ENCODE results near the gene RMND5B. TPM values are rescaled to one million over a fixed set of nuclear protein-coding genes. Genes with fewer than 3 reads are reported as not detected.
"Not testable (repeated sequence)": the region's sequence is repeated elsewhere in the genome, so short reads cannot be mapped to it uniquely, and the experiment has no call there.

The RMND5B gene
- total and polyA plus RNA-seq, 2 donors (not counting 1 experiment from before 2014, with no cell fraction given), result 46.1 to 52.7 TPM

DNA sequence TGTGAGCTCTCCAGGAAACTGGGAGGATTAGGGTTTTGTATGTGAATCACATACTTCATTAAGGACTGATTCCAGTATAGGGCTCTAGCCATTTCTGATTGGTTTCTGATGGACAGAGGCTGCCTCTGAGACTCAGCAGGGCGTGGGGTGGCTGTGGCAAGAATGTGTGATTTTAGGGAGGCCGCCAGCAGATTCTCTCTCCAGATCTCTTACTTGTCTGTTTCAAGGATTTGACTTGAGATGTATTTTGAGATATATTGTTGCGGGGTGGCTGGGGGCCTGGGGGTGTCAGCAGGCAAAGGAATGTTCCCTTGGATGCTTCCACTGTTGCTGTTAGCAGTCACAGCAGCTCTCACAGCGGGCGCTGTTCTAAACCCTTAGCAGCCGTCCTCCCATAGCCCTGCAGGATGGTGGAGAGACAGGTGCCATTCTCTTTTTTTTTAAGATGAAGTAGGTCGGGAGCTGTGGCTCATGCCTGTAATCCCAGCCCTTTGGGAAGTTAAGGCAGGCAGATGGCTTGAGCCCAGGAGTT, 65.5 kb downstream of the RMND5B start:
- Histone ChIP-seq H3K4me3 (ENCODE audit: control extremely low read depth in 1 of 5, extremely low read depth in 1 of 5, insufficient read depth in 1 of 5, low read depth in 2 of 5, low read length in 4 of 5) (no peak overlapping the region), H3K9ac (ENCODE audit: low read length) (no peak overlapping the region), H3K4me2 (replicated peaks; ENCODE audit: low read depth, low read length, poor library complexity, severe bottlenecking) (no peak overlapping the region), H3K27me3 (replicated peaks in 1 of 4; ENCODE audit: control extremely low read depth in 1 of 4, control insufficient read depth in 3 of 4, insufficient read depth in 4 of 4, low read length in 3 of 4) (peaks cover 0 to 18% (median 5%) of the 10 kb centered on the region in 4 experiments), H4K20me1 (ENCODE audit: control insufficient read depth, insufficient read depth, low read length, poor library complexity, severe bottlenecking) (no peaks in the 10 kb centered on the region), H3K9me3 (ENCODE audit: control extremely low read depth in 1 of 3, control insufficient read depth in 2 of 3, insufficient read depth in 1 of 3, low read length in 2 of 3) (no peaks in the 10 kb centered on the region), H3K4me1 (ENCODE audit: control insufficient read depth in 2 of 2, insufficient read depth in 2 of 2, low read length in 2 of 2) (no peaks in the 10 kb centered on the region), H2AFZ (ENCODE audit: insufficient read depth, low read depth, low read length, poor library complexity, severe bottlenecking) (no peak overlapping the region), H3K79me2 (ENCODE audit: control insufficient read depth, insufficient read depth, low read length) (no peaks in the 10 kb centered on the region), H3K27ac (ENCODE audit: low read length in 2 of 2) (no peak overlapping the region), H3K36me3 (replicated peaks in 1 of 2; ENCODE audit: control extremely low read depth in 1 of 2, control insufficient read depth in 1 of 2, extremely low read depth in 1 of 2, insufficient read depth in 2 of 2, low read length in 1 of 2) (no peaks in the 10 kb centered on the region)
- CTCF ChIA-PET, result no interaction called here
- POLR2A ChIA-PET, result no interaction called here
- DNase-seq (no peak), ATAC-seq (ENCODE audit: low read depth) (no peak)
- Mint-ChIP-seq H3K27ac (no peak overlapping the region), H3K27me3 (peaks cover 21% of the 10 kb centered on the region), H3K4me1 (no peaks in the 10 kb centered on the region), H3K4me3 (no peak overlapping the region), H3K9me3 (ENCODE audit: insufficient read depth) (no peaks in the 10 kb centered on the region)
- 100% methylated on average over 7 of the region's 7 CpGs for WGBS (ENCODE audit: insufficient coverage)
- TF ChIP-seq EZH2 (IDR thresholded peaks at IDR 0.05; ENCODE audit: borderline replicate concordance, insufficient read depth, low read depth, low read length, poor library complexity, severe bottlenecking), result no peak
- TF ChIP-seq, protein P1, sequence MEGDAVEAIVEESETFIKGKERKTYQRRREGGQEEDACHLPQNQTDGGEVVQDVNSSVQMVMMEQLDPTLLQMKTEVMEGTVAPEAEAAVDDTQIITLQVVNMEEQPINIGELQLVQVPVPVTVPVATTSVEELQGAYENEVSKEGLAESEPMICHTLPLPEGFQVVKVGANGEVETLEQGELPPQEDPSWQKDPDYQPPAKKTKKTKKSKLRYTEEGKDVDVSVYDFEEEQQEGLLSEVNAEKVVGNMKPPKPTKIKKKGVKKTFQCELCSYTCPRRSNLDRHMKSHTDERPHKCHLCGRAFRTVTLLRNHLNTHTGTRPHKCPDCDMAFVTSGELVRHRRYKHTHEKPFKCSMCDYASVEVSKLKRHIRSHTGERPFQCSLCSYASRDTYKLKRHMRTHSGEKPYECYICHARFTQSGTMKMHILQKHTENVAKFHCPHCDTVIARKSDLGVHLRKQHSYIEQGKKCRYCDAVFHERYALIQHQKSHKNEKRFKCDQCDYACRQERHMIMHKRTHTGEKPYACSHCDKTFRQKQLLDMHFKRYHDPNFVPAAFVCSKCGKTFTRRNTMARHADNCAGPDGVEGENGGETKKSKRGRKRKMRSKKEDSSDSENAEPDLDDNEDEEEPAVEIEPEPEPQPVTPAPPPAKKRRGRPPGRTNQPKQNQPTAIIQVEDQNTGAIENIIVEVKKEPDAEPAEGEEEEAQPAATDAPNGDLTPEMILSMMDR (IDR thresholded peaks at IDR 0.05), result no peak
- intact Hi-C loops (cut with micrococcal nuclease), result no loop called here

DNA sequence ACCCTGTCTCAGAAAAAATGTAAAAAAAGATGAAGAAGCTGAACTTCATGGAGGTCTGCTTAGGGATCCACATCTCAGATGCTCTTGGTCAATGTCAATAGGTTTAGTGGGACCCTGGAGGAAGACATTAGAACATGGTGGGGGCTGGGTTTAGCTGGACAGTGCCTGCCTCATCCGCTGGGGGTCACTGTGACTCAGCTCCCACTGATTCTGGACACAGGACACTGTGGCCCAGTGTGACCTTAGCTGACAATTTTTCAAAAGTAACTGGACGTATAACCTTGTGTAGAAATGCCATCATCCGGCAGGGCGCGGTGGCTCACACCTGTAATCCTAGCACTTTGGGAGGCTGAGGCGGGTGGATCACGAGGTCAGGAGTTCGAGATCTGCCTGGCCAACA, 66.2 kb downstream of the RMND5B start:
- Histone ChIP-seq H3K27me3 (replicated peaks in 1 of 4; ENCODE audit: control extremely low read depth in 1 of 4, control insufficient read depth in 3 of 4, insufficient read depth in 4 of 4, low read length in 3 of 4) (peaks cover 0 to 18% (median 5%) of the 10 kb centered on the region in 4 experiments), H3K9ac (ENCODE audit: low read length) (no peak overlapping the region), H2AFZ (ENCODE audit: insufficient read depth, low read depth, low read length, poor library complexity, severe bottlenecking) (no peak overlapping the region), H3K9me3 (ENCODE audit: control extremely low read depth in 1 of 3, control insufficient read depth in 2 of 3, insufficient read depth in 1 of 3, low read length in 2 of 3) (no peaks in the 10 kb centered on the region), H3K36me3 (replicated peaks in 1 of 2; ENCODE audit: control extremely low read depth in 1 of 2, control insufficient read depth in 1 of 2, extremely low read depth in 1 of 2, insufficient read depth in 2 of 2, low read length in 1 of 2) (no peaks in the 10 kb centered on the region), H4K20me1 (ENCODE audit: control insufficient read depth, insufficient read depth, low read length, poor library complexity, severe bottlenecking) (no peaks in the 10 kb centered on the region), H3K4me2 (replicated peaks; ENCODE audit: low read depth, low read length, poor library complexity, severe bottlenecking) (no peak overlapping the region), H3K4me3 (ENCODE audit: control extremely low read depth in 1 of 5, extremely low read depth in 1 of 5, insufficient read depth in 1 of 5, low read depth in 2 of 5, low read length in 4 of 5) (no peak overlapping the region), H3K27ac (ENCODE audit: low read length in 2 of 2) (no peak overlapping the region), H3K79me2 (ENCODE audit: control insufficient read depth, insufficient read depth, low read length) (no peaks in the 10 kb centered on the region), H3K4me1 (ENCODE audit: control insufficient read depth in 2 of 2, insufficient read depth in 2 of 2, low read length in 2 of 2) (no peaks in the 10 kb centered on the region)
- ATAC-seq (ENCODE audit: low read depth) (no peak), DNase-seq (no peak)
- no peak for TF ChIP-seq EZH2 (IDR thresholded peaks at IDR 0.05; ENCODE audit: borderline replicate concordance, insufficient read depth, low read depth, low read length, poor library complexity, severe bottlenecking)
- POLR2A ChIA-PET, result interaction anchor here (0.6 kb wide), 1 partner anchor 20 kb away, joined by 6 read pairs; no protein-coding TSS in a partner anchor
- WGBS (ENCODE audit: insufficient coverage), result 89% methylated on average over 6 of the region's 8 CpGs
- Mint-ChIP-seq H3K4me3 (no peak overlapping the region), H3K27ac (no peak overlapping the region), H3K27me3 (peaks cover 18% of the 10 kb centered on the region), H3K4me1 (no peaks in the 10 kb centered on the region), H3K9me3 (ENCODE audit: insufficient read depth) (no peaks in the 10 kb centered on the region)
- CTCF ChIA-PET, result no interaction called here
- intact Hi-C loops (cut with micrococcal nuclease), result no loop called here

DNA sequence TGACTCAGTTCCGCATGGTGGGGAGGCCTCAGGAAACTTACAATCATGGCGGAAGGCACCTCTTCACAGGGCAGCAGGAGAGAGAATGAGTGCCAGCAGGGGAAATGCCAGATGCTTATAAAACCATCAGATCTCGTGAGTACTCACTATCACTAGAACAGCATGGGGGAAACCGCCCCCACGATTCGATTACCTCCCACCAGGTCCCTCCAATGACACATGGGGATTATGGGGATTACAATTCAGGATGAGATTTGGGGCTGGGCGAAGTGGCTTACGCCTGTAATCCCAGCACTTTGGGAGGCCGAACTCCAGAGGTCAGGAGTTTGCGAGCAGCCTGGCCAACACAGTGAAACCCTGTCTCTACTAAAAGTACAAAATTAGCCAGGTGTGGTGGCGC, 67.3 kb downstream of the RMND5B start:
- H3K79me2 ChIP-seq (ENCODE audit: control insufficient read depth, insufficient read depth, low read length); H3K9ac ChIP-seq (ENCODE audit: low read length); H3K4me3 Mint-ChIP-seq; H2AFZ ChIP-seq (ENCODE audit: insufficient read depth, low read depth, low read length, poor library complexity, severe bottlenecking); H3K9me3 Mint-ChIP-seq (ENCODE audit: insufficient read depth); H3K4me1 Mint-ChIP-seq; POLR2A ChIA-PET; ATAC-seq (ENCODE audit: low read depth); H4K20me1 ChIP-seq (ENCODE audit: control insufficient read depth, insufficient read depth, low read length, poor library complexity, severe bottlenecking); H3K36me3 ChIP-seq (replicated peaks in 1 of 2; ENCODE audit: control extremely low read depth in 1 of 2, control insufficient read depth in 1 of 2, extremely low read depth in 1 of 2, insufficient read depth in 2 of 2, low read length in 1 of 2); H3K9me3 ChIP-seq (ENCODE audit: control extremely low read depth in 1 of 3, control insufficient read depth in 2 of 3, insufficient read depth in 1 of 3, low read length in 2 of 3); H3K4me3 ChIP-seq (ENCODE audit: control extremely low read depth in 1 of 5, extremely low read depth in 1 of 5, insufficient read depth in 1 of 5, low read depth in 2 of 5, low read length in 4 of 5); H3K4me1 ChIP-seq (ENCODE audit: control insufficient read depth in 2 of 2, insufficient read depth in 2 of 2, low read length in 2 of 2); H3K27ac ChIP-seq (ENCODE audit: low read length in 2 of 2); H3K4me2 ChIP-seq (replicated peaks; ENCODE audit: low read depth, low read length, poor library complexity, severe bottlenecking); CTCF ChIA-PET; intact Hi-C loops (cut with micrococcal nuclease); DNase-seq; H3K27ac Mint-ChIP-seq: not testable (repeated sequence)
- H3K27me3 Mint-ChIP-seq, result peaks cover 10% of the 10 kb centered on the region
- WGBS (ENCODE audit: insufficient coverage), result 93% methylated on average over 6 of the region's 11 CpGs
- peaks cover 0 to 17% (median 5%) of the 10 kb centered on the region in 4 experiments for H3K27me3 ChIP-seq (replicated peaks in 1 of 4; ENCODE audit: control extremely low read depth in 1 of 4, control insufficient read depth in 3 of 4, insufficient read depth in 4 of 4, low read length in 3 of 4)
